ENCODE results near the gene PPP1R13B.

GRCh38 chr14:103713304-103714062, 133.9 kb downstream of the PPP1R13B start:
- TF ChIP-seq CTCF (IDR thresholded peaks at IDR 0.05) (no peak), TEAD4 (CRISPR knock-in tag; IDR thresholded peaks at IDR 0.05) (no peak), ZBTB43 (CRISPR knock-in tag; IDR thresholded peaks at IDR 0.05) (no peak), FOXK1 (CRISPR knock-in tag; IDR thresholded peaks at IDR 0.05) (no peak), CDX4 (CRISPR knock-in tag; IDR thresholded peaks at IDR 0.05; ENCODE audit: borderline replicate concordance) (no peak), E2F4 (CRISPR knock-in tag; IDR thresholded peaks at IDR 0.05; ENCODE audit: borderline replicate concordance, low read depth) (no peak), TP53 (CRISPR knock-in tag; IDR thresholded peaks at IDR 0.05) (no peak), SP1 (CRISPR knock-in tag; conservative IDR thresholded peaks at IDR 0.05) (no peak), MLX (CRISPR knock-in tag; IDR thresholded peaks at IDR 0.05) (no peak), TCF7 (CRISPR knock-in tag; IDR thresholded peaks at IDR 0.05; ENCODE audit: low read depth) (no peak), SMAD3 (CRISPR knock-in tag; IDR thresholded peaks at IDR 0.05; ENCODE audit: borderline replicate concordance) (no peak)

All from WTC11 (cell line).